Measurements from ENCODE around the gene NAMPT. TPM values are rescaled to one million over a fixed set of nuclear protein-coding genes. Genes with fewer than 3 reads are reported as not detected.

Gene NAMPT
- polyA plus RNA-seq, 1 donor = 51.2 TPM

- no peak for DNase-seq
These were observed 8.3 kb downstream of the NAMPT start for GRCh38 chr7:106276513-106276912.

- DNase-seq = no peak
These were observed 11.6 kb downstream of the NAMPT start for GRCh38 chr7:106273009-106273668.

DNA sequence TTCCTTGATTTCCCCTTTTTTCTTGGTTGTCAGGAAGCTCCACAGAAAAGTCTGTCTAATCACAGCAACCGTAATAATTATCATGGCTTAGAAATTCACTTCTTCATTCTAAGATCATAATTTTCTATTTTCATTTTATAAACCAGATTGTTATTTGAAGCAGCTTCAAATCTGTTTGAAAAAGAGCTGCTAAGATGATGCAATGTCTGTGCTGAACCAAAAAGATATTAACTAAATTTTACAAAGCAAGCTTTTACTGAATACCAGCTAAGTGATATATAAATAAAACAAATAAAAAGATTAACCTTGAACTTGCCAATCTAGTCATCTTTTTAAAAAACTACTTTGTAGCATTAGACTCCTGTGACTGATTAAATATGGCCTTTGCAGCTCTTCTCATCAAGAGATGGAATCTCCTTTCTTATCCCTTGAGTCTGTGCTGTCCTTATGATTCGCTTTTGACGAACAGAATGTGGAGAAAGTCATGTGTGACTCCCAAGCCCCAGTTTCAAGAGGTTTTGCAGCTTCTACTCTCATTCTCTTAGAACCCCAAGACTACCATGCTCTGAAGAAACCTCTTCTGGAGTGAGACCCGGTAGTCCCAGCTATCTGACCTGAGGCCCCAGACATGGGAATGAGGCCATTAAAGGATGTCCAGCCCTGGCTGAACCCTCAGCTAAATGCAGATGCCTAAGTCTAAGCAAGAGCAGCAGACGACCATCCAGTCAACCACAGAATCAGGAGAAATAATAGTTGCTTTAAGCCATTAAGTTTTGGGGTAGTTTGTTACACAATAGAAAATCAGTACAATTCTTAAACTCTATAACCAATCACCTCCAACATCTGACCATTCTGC lies 14.4 kb downstream of the NAMPT start:
- DNase-seq = no peak

DNA sequence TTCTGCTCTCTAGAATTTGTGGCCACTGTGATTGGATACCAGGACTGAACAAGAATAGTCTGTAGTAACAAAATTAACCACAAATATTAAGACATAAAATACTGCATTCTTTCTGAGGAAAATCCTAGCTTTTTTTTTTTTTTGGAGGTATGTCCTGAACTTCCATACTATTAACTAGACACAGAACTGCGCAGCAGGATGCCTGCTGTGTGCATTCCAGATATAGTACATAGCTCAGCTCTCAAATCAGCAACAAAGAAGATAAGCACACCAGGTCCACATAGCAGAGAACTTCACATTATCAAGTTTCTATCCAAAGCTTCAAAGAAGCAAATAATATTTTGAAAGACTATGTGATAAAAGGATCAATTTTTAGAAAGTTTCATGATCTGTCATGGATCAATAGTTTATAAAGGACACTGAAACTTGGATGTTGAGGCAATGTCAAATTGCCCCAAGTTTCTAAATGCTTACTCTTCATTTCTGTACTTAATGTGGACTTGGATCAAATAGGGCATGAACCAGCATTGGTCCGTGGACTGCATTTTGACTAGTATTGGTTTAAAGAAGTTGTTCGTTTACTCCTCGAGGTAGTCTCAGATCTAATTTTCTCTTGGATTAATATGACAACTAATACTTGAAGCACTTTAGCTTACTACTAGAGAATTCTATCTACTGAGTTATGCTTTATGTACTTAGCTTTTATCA lies 15.4 kb downstream of the NAMPT start:
- no peak for DNase-seq

GRCh38 chr7:106265133-106265532 lies 19.6 kb downstream of the NAMPT start:
- DNase-seq = no peak

DNA sequence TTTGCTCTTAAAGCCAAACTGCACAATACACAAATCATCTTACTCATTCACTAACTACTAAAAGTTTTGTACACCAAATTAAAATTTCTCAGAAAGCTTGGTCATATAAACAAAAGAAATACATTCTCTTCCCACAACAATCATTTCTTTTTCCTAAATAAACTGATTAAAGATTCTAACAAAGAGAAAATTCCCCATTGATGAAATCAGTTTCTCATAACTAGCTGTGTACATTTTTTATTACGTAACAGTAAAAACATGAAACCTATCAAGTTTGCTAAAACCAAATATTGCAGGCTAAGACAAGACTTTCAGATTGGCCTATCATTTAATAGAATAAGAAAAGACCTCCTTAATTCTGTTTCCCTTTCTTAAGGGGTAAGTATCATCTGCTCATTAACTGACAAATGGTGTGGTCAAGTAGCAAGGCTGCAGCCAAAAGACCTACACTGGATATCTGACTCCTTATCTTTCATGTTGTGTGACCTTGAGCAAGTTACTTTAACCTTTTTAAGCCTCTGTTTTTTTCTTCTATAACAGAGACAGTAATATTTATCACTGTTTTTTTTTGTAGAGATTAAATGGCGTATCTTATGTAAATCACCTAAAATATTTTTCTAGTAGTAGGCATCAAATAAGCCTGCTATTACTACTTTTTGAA lies 22.4 kb downstream of the NAMPT start:
- no peak for DNase-seq

GRCh38 chr7:106260136-106260561 lies 24.6 kb downstream of the NAMPT start:
- DNase-seq = no peak

- DNase-seq = no peak
These were observed 26.0 kb downstream of the NAMPT start for GRCh38 chr7:106258789-106259188.

DNA sequence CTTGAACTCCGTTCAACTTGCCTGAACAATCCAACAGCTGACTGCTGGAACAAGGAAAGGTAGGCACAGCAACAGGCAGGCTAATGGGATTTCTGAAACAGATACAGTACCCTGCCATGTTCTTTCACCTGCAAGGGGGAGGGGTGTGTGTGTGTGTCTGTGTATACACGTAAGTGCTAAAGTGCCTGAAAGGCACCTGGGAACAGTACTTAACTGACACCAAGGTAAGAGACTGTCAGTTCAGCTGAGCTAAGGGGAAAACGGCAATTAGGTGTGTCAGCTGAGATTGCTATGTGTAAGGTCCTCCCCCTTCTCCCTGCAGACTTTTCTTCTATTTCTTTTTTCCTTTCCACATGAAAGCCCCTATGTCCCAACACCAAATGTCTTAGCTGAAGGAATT lies 27.0 kb downstream of the NAMPT start:
- no peak for DNase-seq

DNA sequence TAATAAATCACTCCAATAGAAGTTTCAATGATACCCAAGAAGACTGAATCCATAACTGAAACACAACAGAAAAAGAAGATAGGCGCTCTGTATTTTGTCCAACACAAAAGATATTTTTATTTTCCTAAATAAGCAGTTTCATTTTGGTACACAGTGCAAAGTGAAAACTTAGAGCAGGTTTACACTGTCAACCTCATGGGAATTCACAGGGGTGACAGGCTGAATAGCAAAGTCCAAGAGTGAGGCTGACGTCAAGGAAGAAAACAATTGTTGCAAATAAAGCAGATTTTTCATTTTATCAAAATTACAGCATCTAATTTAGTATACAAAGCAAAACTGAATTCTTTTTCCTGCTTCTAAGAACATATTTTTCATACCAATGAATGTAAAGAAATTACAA lies 28.6 kb downstream of the NAMPT start:
- no peak for DNase-seq

DNA sequence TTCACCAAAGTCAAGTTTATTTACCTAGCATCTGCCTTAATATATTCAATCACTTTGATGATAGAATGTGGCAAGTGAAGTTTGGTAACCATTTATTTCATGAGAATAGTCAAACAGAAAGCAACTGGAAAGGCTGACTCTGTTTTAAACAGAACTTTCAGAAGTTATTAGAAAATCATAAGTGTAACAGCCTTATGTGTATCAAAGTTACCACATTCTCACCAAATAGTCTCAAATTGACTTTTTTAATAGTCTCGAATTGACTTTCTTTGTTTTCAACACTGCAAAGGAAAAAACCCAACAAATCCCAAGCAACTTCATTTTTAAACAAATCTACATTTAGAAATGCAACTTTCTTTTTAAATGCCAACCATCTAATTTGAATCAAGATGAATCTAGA lies 29.5 kb downstream of the NAMPT start:
- no peak for DNase-seq

- no peak for DNase-seq
These were observed 30.2 kb downstream of the NAMPT start for GRCh38 chr7:106254525-106255116.

DNA sequence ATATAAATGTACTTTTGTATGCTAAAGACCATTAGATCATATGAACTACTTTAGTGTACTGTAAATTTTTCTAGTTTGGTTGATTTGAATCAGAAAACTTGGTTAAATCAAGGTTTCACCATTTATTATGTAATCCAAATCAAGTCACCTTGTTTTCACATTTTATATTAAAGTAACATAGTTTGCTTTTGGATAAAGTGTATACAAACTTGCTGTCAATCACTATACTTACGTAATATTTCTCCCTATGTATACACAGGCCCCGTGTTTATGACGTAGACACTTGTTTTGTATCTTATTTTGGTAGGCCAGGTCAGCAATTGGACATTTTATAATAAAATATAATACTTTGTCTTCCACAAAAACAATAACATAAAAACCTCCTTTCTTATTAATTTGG lies 32.2 kb downstream of the NAMPT start:
- DNase-seq = no peak

DNA sequence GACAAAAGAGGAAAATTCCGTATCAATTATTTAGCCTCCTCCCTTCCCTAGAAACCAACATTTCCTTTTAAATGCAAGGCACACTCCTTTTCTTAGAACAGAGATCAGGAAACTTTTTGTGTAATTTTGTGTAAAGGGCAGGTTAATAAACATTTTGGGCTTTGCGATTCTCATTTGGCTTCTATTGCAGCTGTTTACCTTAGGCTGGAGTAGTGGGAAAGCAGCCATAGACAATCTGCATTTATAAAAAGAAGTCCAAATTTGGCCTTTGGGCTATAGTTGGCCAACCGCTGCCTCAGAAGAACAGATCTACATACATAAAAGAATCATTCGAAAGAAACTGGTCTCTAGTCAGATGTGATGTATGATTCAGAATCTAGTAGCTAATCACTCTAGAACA lies 35.3 kb downstream of the NAMPT start:
- no peak for DNase-seq

GRCh38 chr7:106248600-106248999 lies 36.2 kb downstream of the NAMPT start:
- no peak for DNase-seq

GRCh38 chr7:106247841-106248240 lies 36.9 kb downstream of the NAMPT start:
- no peak for DNase-seq

DNA sequence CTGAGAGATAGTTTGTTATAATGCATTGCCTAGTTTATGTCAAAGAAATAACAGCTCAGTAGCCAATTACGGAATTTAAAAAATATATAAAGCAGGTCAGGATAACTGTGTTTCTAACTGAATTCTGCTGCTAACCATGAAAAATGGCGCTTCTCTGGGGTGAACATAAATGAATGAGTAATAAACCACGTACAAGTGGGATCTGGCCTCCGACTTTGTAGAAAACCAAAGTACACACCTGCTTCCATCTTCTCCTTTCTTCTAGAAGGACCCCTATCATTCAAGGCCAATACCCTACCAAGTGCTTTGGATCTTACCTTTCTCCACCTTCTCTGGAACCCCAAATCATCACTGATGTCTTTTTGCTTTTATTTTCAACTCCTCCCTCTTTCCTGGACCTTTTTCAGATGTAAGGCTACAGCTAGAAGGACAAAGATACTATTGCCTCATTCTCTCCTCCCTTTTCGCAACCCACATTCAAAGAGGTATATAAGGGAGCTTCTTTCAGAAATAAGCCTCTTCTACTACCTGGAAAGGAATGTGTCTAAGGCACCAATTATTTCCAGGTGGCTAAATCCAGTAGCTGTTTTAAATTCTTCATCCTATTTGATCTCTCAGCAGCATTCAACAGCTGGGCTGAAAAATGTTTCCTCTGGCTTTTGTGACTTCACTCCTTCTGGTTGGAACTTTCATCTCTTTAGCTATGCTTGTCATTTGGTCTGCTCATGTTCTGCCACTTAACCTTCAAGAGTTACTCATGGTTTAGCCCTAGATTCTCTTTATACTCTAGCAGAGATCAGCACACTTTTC lies 37.7 kb downstream of the NAMPT start:
- DNase-seq = no peak

DNA sequence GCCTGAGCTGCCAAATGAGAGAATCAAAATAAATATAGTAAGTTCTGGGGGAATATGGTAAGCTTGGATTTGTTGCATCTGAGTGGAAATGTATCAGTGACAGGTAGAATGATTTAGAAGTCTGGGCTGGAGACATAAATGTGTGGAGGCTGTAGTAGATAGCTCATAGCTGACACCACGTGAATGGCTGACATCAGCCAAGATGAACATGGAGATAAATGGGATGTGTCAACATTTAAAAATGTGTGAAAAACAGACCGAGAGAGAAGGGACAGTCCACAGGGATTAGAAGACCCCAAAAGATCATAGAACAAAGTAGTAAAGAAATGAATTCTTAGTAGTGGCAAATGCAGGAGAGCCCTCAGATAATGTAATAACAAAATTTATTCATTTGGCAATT lies 40.9 kb downstream of the NAMPT start:
- DNase-seq = no peak

DNA sequence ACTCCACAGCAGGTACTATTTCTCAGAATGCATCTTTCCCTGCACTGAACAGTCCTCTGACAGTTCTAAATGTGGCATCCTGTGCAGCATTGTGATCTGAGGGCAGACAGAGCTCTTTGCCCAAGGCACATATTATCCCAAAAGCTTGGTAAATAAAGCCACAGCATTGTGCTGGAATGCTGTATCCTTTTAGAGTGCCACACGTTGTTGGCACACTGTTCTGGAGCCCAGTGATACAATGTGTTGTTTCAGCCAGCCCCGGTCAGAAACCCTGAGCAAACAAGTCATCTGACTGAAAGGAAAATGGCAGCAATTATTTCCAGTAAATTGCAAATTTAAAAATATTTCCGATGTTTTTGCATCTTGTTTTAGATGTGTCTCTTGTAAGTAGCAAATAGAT lies 45.4 kb downstream of the NAMPT start:
- no peak for DNase-seq

DNA sequence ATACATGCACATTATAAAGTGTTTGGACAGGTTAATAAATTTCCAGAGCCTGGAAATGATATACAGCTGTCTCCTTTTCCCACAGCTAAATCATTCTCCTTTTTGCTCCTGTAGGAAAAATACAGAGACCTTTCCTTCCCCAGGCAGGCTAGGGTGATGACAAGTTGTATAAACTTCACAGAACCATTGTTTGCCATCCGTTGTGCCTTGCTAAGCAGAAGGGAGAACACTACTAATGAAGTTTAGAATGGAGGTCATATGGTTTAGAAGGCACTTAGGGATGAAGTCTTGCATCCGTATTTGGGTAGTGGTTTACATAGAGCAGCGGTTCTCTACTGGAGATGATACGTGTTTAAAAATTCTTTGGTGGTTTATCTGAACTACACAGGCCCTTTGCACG lies 46.0 kb downstream of the NAMPT start:
- DNase-seq = no peak

GRCh38 chr7:106236065-106236464 lies 48.7 kb downstream of the NAMPT start:
- DNase-seq = no peak

Measured in left kidney (tissue), 2 donors.